Spleen (tissue), 7 donors: ENCODE measurements around the gene PRSS27.
A peak's percentile ranks its signal among the peaks of the same experiment; 100 is the strongest.

Experiments used
- CTCF ChIP-seq, 11 experiments: fragments of 200-600 bp in 7 of 11; fragments of 450-650 bp in 4 of 11; sonication (generic) in 4 of 11; IDR thresholded peaks in 8 of 11; conservative IDR thresholded peaks in 3 of 11; 1 replicate in 7 of 11; 2 replicates in 4 of 11; pipeline versions ENCODE4 v1.4.0 to v1.8.0; 2016 to 2021; ENCODE audit warnings: antibody characterized with exemption in 11 of 11, inconsistent platforms in 4 of 11, mild to moderate bottlenecking in 1 of 11
- POLR2A ChIP-seq, 3 donors: fragments of 450-650 bp; IDR thresholded peaks; one replicate each; pipeline ENCODE4 v1.5.1; 2017; ENCODE audit warnings: antibody characterized with exemption in 3 of 3, mild to moderate bottlenecking in 1 of 3
- POLR2AphosphoS5 ChIP-seq, 3 donors: sonication (generic); formaldehyde crosslinking; IDR thresholded peaks; one replicate each; pipeline ENCODE4 v1.5.1; 2017; ENCODE audit warnings: antibody characterized with exemption in 3 of 3
- donor health status: DM: no; HTN: no; CAD: no; lungs with moderate emphysema.
- donor health status: DM: no; HTN: no; CAD: no.
- donor health status: DM: no; HTN: no; CAD: no.

- TF ChIP-seq CTCF (IDR thresholded peaks at IDR 0.05 in 8 of 11, conservative IDR thresholded peaks at IDR 0.05 in 3 of 11) (no peak), POLR2A (IDR thresholded peaks at IDR 0.05) (no peak), POLR2AphosphoS5 (IDR thresholded peaks at IDR 0.05) (peak in 1 of 3 donors; percentile 65)
Observed at GRCh38 chr16:2767140-2767731, 47.2 kb upstream of the PRSS27 start.
